Ovary (tissue), 9 donors: ENCODE results near the gene AP4B1. TPM values are rescaled to one million over a fixed set of nuclear protein-coding genes. Genes with fewer than 3 reads are reported as not detected.
A peak's percentile ranks its signal among the peaks of the same experiment; 100 is the strongest.

Experiments used
- DNase-seq, 5 donors: peaks; one replicate each; pipeline ENCODE4 v3.0.0-alpha.2; 2019 to 2020
- H3K27ac ChIP-seq, 2 donors: fragments of 200-600 bp; one replicate each; pipeline versions ENCODE4 v1.5.1 to v1.8.0; 2019 to 2022
- H3K27me3 ChIP-seq: fragments of 200-600 bp; one replicate; pipeline ENCODE4 v1.8.0; 2022
- H3K36me3 ChIP-seq: fragments of 200-600 bp; sonication (generic); one replicate; pipeline ENCODE4 v1.5.1; 2019
- H3K4me1 ChIP-seq: one replicate; pipeline ENCODE4 v1.8.1; 2013; ENCODE audit warnings: mild to moderate bottlenecking, moderate library complexity; ENCODE audit not compliant: insufficient read depth
- H3K4me3 ChIP-seq: fragments of 200-600 bp; sonication (generic); one replicate; pipeline ENCODE4 v1.5.1; 2017
- H3K9me3 ChIP-seq, 2 donors: fragments of 200-600 bp in 1 of 2; sonication (generic) in 1 of 2; one replicate each; pipeline versions ENCODE4 v1.5.1 to v1.8.1; 2013 to 2019; ENCODE audit warnings: mild to moderate bottlenecking in 1 of 2, moderate library complexity in 1 of 2
- CTCF ChIP-seq, 3 donors: fragments of 450-650 bp in 2 of 3; fragments of 200-600 bp in 1 of 3; IDR thresholded peaks; one replicate each; pipeline versions ENCODE4 v1.5.1 to v1.8.0; 2016 to 2022; ENCODE audit warnings: antibody characterized with exemption in 3 of 3, mild to moderate bottlenecking in 1 of 3
- EP300 ChIP-seq: sonication (generic); formaldehyde crosslinking; IDR thresholded peaks from one replicate; pipeline ENCODE4 v1.6.1; 2017; ENCODE audit warnings: antibody characterized with exemption
- POLR2A ChIP-seq: fragments of 450-650 bp; IDR thresholded peaks from one replicate; pipeline ENCODE4 v1.6.1; 2017; ENCODE audit warnings: antibody characterized with exemption, mild to moderate bottlenecking, moderate library complexity
- WGBS, 3 donors: extraction: QIAGEN DNeasy Blood & Tissue Kit in 1 of 3; methylation state at CpG; one replicate each; pipeline versions ENCODE4 v1.1.5 to v1.1.7; 2013 to 2017; 5-methylcytosine and 5-hydroxymethylcytosine counted together
- intact Hi-C, 4 donors: fragments of 100-400 bp; cut with DNase I; formaldehyde crosslinking; loops; one replicate each; pipeline versions ENCODE4 v1.11.0 to v1.15.1; 2022 to 2023
- polyA plus RNA-seq, 2 donors: library from polyadenylated mRNA; stranded (reverse); fragments of 200-250 nt in 1 of 2; fragments of 350-450 nt in 1 of 2; fragmentation: Illumina TruSeq in 1 of 2; extraction: RNeasy Lipid Tissue Mini Kit (QIAGEN cat#74804) in 1 of 2; gene quantifications; one replicate each; pipeline ENCODE4 v1.2.3, GENCODE V29; 2013 to 2014
- total RNA-seq, 7 donors: library from RNA; depleted of rRNA in 2 of 7; stranded (reverse); fragments of >200 nt in 2 of 7; fragmentation: NEBNext Ultra II Directional in 3 of 7; extraction: Animal tissue kit (Norgen Biotek cat#: 25700) in 3 of 7; gene quantifications; one replicate each; pipeline versions ENCODE4 v1.1.0 to v1.2.4, GENCODE V29; 2016 to 2023
- donor health status: DM: no; HTN: no; CAD: no; lungs with moderate emphysema.
- donor health status: DM: no; HTN: no; CAD: no.
- donor health status: Bipolar disorder and iron deficiency.
- donor health status: DM: yes; HTN: yes; CAD: no.
- donor health status: DM: no; HTN: no; CAD: no.
- donor health status: DM: yes; HTN: yes; CAD: no.

The AP4B1 gene
- total and polyA plus RNA-seq, 9 donors: 14.4 to 23.7 (median 16.9) TPM

- H3K36me3 ChIP-seq: no peaks in the 10 kb centered on the region
- H3K27me3 ChIP-seq: no peaks in the 10 kb centered on the region
- H3K9me3 ChIP-seq: no peaks in the 10 kb centered on the region
- intact Hi-C loops: loop anchor here in 3 of 4 donors (2.0 to 10.0 kb wide), 3 partner anchors 25 to 219 kb away; partner anchors contain the start of genes HIPK1 (in 2 of the 3) and PHTF1 (in 1 of the 3)
- TF ChIP-seq EP300: no peak
- peak overlapping the region; percentile 71 for H3K4me3 ChIP-seq
- 13 to 16% (median 14%) methylated on average over 7 of the region's 7 CpGs for WGBS, 3 donors
- no peak for DNase-seq
- peaks cover 2% of the 10 kb centered on the region for H3K4me1 ChIP-seq
- peak overlapping the region; percentile 77 to 86 for H3K27ac ChIP-seq
These were observed 902 bp downstream of the AP4B1 start for GRCh38 chr1:113903501-113904292.

- Histone ChIP-seq H3K4me3 (no peak overlapping the region), H3K27ac (no peak overlapping the region), H3K27me3 (no peaks in the 10 kb centered on the region), H3K4me1 (peaks cover 1% of the 10 kb centered on the region), H3K9me3 (no peaks in the 10 kb centered on the region), H3K36me3 (no peaks in the 10 kb centered on the region)
- no peak for TF ChIP-seq CTCF (IDR thresholded peaks at IDR 0.05)
- no peak for TF ChIP-seq EP300
- intact Hi-C loops: loop anchor here in 2 of 4 donors (10.0 kb wide), 2 partner anchors 146 to 216 kb away; partner anchors contain the start of gene PHTF1 (in 1 of the 2)
- WGBS, 3 donors: 73 to 93% (median 91%) methylated on average over 3 of the region's 3 CpGs
- no peak for DNase-seq
These were observed 3.4 kb downstream of the AP4B1 start for GRCh38 chr1:113901191-113901590.

- H3K27me3 ChIP-seq: no peaks in the 10 kb centered on the region
- intact Hi-C loops: loop anchor here in 1 of 4 donors (10.0 kb wide), 1 partner anchor 54 kb away; no protein-coding TSS in a partner anchor
- TF ChIP-seq CTCF (IDR thresholded peaks at IDR 0.05) (no peak), POLR2A (no peak), EP300 (no peak)
- no peak for DNase-seq
- no peaks in the 10 kb centered on the region for H3K4me1 ChIP-seq
- H3K4me3 ChIP-seq: no peak overlapping the region
- H3K36me3 ChIP-seq: no peaks in the 10 kb centered on the region
- no peaks in the 10 kb centered on the region for H3K9me3 ChIP-seq
- H3K27ac ChIP-seq: peak overlapping the region in 1 of 2 donors; percentile 8
These were observed 5.5 kb downstream of the AP4B1 start for GRCh38 chr1:113899111-113899510.

GRCh38 chr1:113898241-113898814, 6.3 kb downstream of the AP4B1 start:
- TF ChIP-seq POLR2A: no peak
- no peak for TF ChIP-seq CTCF (IDR thresholded peaks at IDR 0.05)
- TF ChIP-seq EP300: no peak
- Histone ChIP-seq H3K4me1 (no peaks in the 10 kb centered on the region), H3K4me3 (no peak overlapping the region), H3K27me3 (no peaks in the 10 kb centered on the region), H3K27ac (no peak overlapping the region), H3K36me3 (no peaks in the 10 kb centered on the region), H3K9me3 (no peaks in the 10 kb centered on the region)
- intact Hi-C loops: loop anchor here in 1 of 4 donors (10.0 kb wide), 1 partner anchor 54 kb away; no protein-coding TSS in a partner anchor
- 82 to 95% (median 85%) methylated on average over 1 of the region's 1 CpG for WGBS, 3 donors
- no peak for DNase-seq
